Smooth muscle cell of the brain vasculature (primary cell): ENCODE measurements around the gene ZMYND8.
"Not testable (repeated sequence)": the region's sequence is repeated elsewhere in the genome, so short reads cannot be mapped to it uniquely, and the experiment has no call there.

ENCODE experiments used
- DNase-seq: peaks from one replicate; pipeline ENCODE4 v3.0.0-alpha.2; 2012; ENCODE audit warnings: low read depth, low spot score

Gene ZMYND8

GRCh38 chr20:47265214-47265613 is 91.3 kb downstream of the ZMYND8 start:
- DNase-seq: no peak

- not testable (repeated sequence) for DNase-seq
These were observed 92.2 kb downstream of the ZMYND8 start for GRCh38 chr20:47264137-47264769.

- no peak for DNase-seq
These were observed 92.9 kb downstream of the ZMYND8 start for GRCh38 chr20:47263465-47264084.

- no peak for DNase-seq
These were observed 93.4 kb downstream of the ZMYND8 start for GRCh38 chr20:47263080-47263464.

GRCh38 chr20:47262365-47263013 is 94.0 kb downstream of the ZMYND8 start:
- no peak for DNase-seq

- no peak for DNase-seq
These were observed 94.5 kb downstream of the ZMYND8 start for GRCh38 chr20:47262008-47262364.

GRCh38 chr20:47261161-47261774 is 95.2 kb downstream of the ZMYND8 start:
- not testable (repeated sequence) for DNase-seq

GRCh38 chr20:47260540-47261126 is 95.9 kb downstream of the ZMYND8 start:
- not testable (repeated sequence) for DNase-seq

GRCh38 chr20:47258745-47259695 is 97.5 kb downstream of the ZMYND8 start:
- no peak for DNase-seq

- DNase-seq: no peak
These were observed 98.7 kb downstream of the ZMYND8 start for GRCh38 chr20:47257771-47258170.

- no peak for DNase-seq
These were observed 99.2 kb downstream of the ZMYND8 start for GRCh38 chr20:47257256-47257655.

- DNase-seq: no peak
These were observed 99.7 kb downstream of the ZMYND8 start for GRCh38 chr20:47256668-47257236.

- DNase-seq: no peak
These were observed 102.6 kb downstream of the ZMYND8 start for GRCh38 chr20:47253872-47254271.

- no peak for DNase-seq
These were observed 103.6 kb downstream of the ZMYND8 start for GRCh38 chr20:47252879-47253307.

- no peak for DNase-seq
These were observed 105.1 kb downstream of the ZMYND8 start for GRCh38 chr20:47251154-47252020.

GRCh38 chr20:47250360-47250759 is 106.1 kb downstream of the ZMYND8 start:
- DNase-seq: no peak

- no peak for DNase-seq
These were observed 106.6 kb downstream of the ZMYND8 start for GRCh38 chr20:47249913-47250312.

GRCh38 chr20:47248448-47248966 is 108.0 kb downstream of the ZMYND8 start:
- no peak for DNase-seq

GRCh38 chr20:47247972-47248371 is 108.5 kb downstream of the ZMYND8 start:
- no peak for DNase-seq
